ENCODE measurements around the gene BRD7. TPM values are rescaled to one million over a fixed set of nuclear protein-coding genes. Genes with fewer than 3 reads are reported as not detected.

The BRD7 gene
- total and polyA plus RNA-seq, 2 of the 13 experiments (the other 11 are each of a cell fraction or from before 2014, with no cell fraction given) = 82.3 to 149 TPM

DNA sequence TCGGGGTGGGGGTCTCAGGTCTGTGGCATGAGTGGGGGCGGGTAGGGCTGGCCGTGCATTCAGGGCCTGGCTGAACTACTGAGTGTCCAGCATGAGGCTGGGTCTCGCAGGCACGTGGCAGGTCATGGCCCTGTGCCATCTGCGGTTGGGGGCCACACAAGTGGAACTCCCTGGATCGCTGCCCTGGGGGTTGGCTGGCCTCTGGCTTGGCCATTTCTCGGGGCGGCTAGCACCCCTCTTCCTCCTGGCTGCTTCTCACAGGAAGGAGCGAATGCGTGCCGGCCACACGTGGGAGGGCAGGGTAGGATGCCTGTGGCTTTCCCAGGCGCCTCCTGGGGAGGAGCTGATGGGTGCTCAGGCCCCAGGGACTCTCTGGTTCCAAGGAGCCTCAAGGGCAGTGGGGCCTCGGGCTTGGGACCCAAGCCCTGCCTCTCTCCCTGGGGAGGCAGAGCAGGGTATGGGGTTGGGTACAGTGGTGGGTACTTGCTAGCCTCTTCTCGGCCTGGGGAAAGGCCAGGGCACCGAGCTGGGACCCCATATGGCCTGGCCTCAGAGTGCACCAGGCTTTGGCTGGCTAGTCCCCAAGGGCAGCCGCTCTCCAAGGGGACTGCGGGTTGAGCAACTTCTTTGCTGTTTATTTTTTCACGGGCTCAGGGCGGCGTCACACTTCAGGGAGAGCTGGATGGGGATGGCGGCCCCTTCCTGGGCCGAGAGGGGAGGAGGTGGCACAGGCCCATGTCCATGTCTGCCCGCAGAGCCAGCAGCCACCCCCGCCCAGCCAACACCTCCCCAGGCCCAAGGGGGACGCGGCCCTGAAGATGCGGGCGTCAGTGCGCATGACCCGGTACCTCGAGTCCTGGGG, 65.0 kb downstream of the BRD7 start (continued):
- TF ChIP-seq MTA3 (CRISPR knock-in tag; IDR thresholded peaks at IDR 0.05) = no peak
- no peak for TF ChIP-seq ATM (IDR thresholded peaks at IDR 0.05; ENCODE audit: borderline replicate concordance)
- TF ChIP-seq DR1 (CRISPR knock-in tag; IDR thresholded peaks at IDR 0.05) = no peak
- no peak for TF ChIP-seq ZNF503 (CRISPR knock-in tag; IDR thresholded peaks at IDR 0.05)
- no peak for TF ChIP-seq ISL2 (CRISPR knock-in tag; IDR thresholded peaks at IDR 0.05)
- TF ChIP-seq ZBTB7A (CRISPR knock-in tag; IDR thresholded peaks at IDR 0.05) = 0 out of 2 replicates have a peak, but pooled peaks have one; percentile 12
- TF ChIP-seq ZNF451 (CRISPR knock-in tag; IDR thresholded peaks at IDR 0.05) = 0 out of 2 replicates have a peak, but pooled peaks have one; percentile 21
- no peak for TF ChIP-seq GABPA (IDR thresholded peaks at IDR 0.05; ENCODE audit: low read depth, low read length)
- no peak for TF ChIP-seq GABPA (CRISPR knock-in tag; IDR thresholded peaks at IDR 0.05; ENCODE audit: low read depth)
- no peak for TF ChIP-seq ZNF549 (CRISPR knock-in tag; IDR thresholded peaks at IDR 0.05)
- TF ChIP-seq TAF1 (CRISPR knock-in tag; IDR thresholded peaks at IDR 0.05) = 0 out of 2 replicates have a peak, but pooled peaks have one; percentile 3
- TF ChIP-seq ZNF788 (CRISPR knock-in tag; IDR thresholded peaks at IDR 0.05; ENCODE audit: borderline replicate concordance) = peak; percentile 26; the same call in 1 of the 2 replicates
- TF ChIP-seq, protein P1, sequence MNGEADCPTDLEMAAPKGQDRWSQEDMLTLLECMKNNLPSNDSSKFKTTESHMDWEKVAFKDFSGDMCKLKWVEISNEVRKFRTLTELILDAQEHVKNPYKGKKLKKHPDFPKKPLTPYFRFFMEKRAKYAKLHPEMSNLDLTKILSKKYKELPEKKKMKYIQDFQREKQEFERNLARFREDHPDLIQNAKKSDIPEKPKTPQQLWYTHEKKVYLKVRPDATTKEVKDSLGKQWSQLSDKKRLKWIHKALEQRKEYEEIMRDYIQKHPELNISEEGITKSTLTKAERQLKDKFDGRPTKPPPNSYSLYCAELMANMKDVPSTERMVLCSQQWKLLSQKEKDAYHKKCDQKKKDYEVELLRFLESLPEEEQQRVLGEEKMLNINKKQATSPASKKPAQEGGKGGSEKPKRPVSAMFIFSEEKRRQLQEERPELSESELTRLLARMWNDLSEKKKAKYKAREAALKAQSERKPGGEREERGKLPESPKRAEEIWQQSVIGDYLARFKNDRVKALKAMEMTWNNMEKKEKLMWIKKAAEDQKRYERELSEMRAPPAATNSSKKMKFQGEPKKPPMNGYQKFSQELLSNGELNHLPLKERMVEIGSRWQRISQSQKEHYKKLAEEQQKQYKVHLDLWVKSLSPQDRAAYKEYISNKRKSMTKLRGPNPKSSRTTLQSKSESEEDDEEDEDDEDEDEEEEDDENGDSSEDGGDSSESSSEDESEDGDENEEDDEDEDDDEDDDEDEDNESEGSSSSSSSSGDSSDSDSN (CRISPR knock-in tag; IDR thresholded peaks at IDR 0.05) = peak; percentile 48
- TF ChIP-seq, protein P2, sequence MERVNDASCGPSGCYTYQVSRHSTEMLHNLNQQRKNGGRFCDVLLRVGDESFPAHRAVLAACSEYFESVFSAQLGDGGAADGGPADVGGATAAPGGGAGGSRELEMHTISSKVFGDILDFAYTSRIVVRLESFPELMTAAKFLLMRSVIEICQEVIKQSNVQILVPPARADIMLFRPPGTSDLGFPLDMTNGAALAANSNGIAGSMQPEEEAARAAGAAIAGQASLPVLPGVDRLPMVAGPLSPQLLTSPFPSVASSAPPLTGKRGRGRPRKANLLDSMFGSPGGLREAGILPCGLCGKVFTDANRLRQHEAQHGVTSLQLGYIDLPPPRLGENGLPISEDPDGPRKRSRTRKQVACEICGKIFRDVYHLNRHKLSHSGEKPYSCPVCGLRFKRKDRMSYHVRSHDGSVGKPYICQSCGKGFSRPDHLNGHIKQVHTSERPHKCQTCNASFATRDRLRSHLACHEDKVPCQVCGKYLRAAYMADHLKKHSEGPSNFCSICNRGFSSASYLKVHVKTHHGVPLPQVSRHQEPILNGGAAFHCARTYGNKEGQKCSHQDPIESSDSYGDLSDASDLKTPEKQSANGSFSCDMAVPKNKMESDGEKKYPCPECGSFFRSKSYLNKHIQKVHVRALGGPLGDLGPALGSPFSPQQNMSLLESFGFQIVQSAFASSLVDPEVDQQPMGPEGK (CRISPR knock-in tag; IDR thresholded peaks at IDR 0.05) = peak; percentile 76
- 0 out of 2 replicates have a peak, but pooled peaks have one; percentile 28 for TF ChIP-seq ZNF644 (CRISPR knock-in tag; IDR thresholded peaks at IDR 0.05; ENCODE audit: low read depth)
- no peak for TF ChIP-seq HOXA9 (CRISPR knock-in tag; IDR thresholded peaks at IDR 0.05; ENCODE audit: borderline replicate concordance)
- TF ChIP-seq, protein P3, sequence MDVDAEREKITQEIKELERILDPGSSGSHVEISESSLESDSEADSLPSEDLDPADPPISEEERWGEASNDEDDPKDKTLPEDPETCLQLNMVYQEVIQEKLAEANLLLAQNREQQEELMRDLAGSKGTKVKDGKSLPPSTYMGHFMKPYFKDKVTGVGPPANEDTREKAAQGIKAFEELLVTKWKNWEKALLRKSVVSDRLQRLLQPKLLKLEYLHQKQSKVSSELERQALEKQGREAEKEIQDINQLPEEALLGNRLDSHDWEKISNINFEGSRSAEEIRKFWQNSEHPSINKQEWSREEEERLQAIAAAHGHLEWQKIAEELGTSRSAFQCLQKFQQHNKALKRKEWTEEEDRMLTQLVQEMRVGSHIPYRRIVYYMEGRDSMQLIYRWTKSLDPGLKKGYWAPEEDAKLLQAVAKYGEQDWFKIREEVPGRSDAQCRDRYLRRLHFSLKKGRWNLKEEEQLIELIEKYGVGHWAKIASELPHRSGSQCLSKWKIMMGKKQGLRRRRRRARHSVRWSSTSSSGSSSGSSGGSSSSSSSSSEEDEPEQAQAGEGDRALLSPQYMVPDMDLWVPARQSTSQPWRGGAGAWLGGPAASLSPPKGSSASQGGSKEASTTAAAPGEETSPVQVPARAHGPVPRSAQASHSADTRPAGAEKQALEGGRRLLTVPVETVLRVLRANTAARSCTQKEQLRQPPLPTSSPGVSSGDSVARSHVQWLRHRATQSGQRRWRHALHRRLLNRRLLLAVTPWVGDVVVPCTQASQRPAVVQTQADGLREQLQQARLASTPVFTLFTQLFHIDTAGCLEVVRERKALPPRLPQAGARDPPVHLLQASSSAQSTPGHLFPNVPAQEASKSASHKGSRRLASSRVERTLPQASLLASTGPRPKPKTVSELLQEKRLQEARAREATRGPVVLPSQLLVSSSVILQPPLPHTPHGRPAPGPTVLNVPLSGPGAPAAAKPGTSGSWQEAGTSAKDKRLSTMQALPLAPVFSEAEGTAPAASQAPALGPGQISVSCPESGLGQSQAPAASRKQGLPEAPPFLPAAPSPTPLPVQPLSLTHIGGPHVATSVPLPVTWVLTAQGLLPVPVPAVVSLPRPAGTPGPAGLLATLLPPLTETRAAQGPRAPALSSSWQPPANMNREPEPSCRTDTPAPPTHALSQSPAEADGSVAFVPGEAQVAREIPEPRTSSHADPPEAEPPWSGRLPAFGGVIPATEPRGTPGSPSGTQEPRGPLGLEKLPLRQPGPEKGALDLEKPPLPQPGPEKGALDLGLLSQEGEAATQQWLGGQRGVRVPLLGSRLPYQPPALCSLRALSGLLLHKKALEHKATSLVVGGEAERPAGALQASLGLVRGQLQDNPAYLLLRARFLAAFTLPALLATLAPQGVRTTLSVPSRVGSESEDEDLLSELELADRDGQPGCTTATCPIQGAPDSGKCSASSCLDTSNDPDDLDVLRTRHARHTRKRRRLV (CRISPR knock-in tag; IDR thresholded peaks at IDR 0.05) = no peak
- TF ChIP-seq ZBTB21 (CRISPR knock-in tag; IDR thresholded peaks at IDR 0.05) = no peak

All from HepG2 (cell line).